Testis (tissue), 2 donors: Measurements from ENCODE around the gene IFT27.

Experiments
- CTCF ChIP-seq, 3 experiments: fragments of 450-650 bp in 2 of 3; fragments of 200-600 bp in 1 of 3; sonication (generic) in 1 of 3; IDR thresholded peaks; one replicate each; pipeline ENCODE4 v1.5.1; 2016 to 2019; ENCODE audit warnings: antibody characterized with exemption in 3 of 3, mild to moderate bottlenecking in 2 of 3, moderate library complexity in 1 of 3
- POLR2A ChIP-seq: fragments of 450-650 bp; IDR thresholded peaks from one replicate; pipeline ENCODE4 v1.6.1; 2017; ENCODE audit warnings: antibody characterized with exemption, mild to moderate bottlenecking, moderate library complexity

GRCh38 chr22:36753916-36754315, 22.0 kb downstream of the IFT27 start:
- TF ChIP-seq POLR2A (no peak), CTCF (IDR thresholded peaks at IDR 0.05) (no peak)
